RCC 7860 (cell line): ENCODE results near the gene SDK1.
"Not testable (repeated sequence)": the region's sequence is repeated elsewhere in the genome, so short reads cannot be mapped to it uniquely, and the experiment has no call there.

Experiments used
- DNase-seq: peaks from one replicate; pipeline ENCODE4 v3.0.0-alpha.2; 2015; ENCODE audit warnings: low spot score
- FAIRE-seq: peaks from 2 replicates; lab custom pipeline; 2012; peaks lifted over from hg19 to GRCh38; lab: Jason Lieb, UNC

SDK1 gene

DNA sequence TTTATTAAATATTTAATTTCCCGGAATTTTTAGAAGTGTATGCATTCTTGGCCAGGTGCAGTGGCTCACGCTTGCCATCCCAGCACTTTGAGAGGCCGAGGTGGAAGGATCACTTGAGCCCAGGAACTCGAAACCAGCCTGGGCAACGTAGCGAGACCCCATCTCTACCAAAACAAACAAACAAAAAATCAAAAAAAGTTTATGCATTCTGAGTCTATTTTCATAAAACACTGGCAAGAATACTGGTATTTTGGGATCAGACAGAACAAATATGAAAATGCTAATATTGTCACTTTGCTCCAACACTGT, 940.2 kb downstream of the SDK1 start:
- DNase-seq (no peak), FAIRE-seq (no peak)

DNA sequence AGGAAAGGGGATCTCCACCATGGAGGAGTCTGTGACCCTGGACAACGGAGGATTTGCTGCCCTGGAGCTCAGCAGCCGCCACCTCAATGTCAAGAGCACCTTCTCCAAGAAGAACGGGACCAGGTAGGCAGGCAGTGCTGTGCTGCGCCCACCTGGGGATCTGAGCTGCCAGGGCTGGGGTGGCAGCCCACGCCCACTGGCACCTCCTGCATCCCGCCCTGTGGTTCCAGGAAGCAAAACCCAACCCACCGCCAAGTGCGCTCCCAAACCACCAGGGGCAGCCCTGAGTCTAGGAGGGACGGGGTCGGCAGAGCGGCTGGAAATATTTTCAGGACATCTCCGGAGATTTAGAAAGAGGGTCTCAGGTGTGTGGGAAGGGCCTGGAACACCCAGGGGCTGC, 940.7 kb downstream of the SDK1 start:
- no peak for FAIRE-seq
- DNase-seq = no peak

DNA sequence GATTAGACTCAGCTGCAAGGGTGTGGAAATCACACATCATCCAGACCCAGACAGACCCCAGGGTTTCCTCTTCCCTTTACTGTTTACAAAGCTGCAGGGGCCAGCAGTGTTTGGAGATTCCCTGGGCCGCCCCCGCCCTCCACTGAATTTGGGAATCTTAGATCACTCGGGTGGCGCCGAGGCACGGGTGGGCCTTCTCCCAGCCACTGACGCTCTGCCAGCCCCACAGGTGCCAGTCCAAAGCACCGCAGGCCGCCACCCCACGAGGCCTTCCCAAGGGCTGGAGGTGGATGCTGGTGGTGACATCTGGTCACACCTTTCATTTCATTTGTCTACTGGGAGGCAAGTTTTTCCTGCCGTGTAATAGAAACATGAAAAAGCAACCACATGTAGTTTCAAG, 941.7 kb downstream of the SDK1 start:
- no peak for DNase-seq
- FAIRE-seq = no peak

DNA sequence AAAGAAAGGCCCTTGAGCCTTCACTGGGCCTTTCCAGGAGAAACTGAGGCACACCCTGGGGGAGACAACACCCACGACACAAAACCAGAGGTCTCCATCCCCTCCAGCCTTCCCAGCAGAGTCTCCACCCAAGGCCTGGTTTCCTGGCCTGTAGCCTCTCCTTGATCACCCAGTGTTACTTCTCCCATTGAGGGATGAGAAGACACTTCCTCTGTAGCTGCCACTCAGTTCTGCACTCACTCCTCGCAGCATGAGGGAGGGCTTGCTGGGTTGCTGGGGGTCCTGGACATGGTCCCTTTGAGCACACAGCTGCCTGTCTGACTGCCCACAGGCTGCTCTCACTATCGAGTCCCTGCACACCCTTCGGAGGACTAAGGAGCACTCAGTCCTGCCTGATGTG, 943.0 kb downstream of the SDK1 start:
- DNase-seq = no peak
- no peak for FAIRE-seq

DNA sequence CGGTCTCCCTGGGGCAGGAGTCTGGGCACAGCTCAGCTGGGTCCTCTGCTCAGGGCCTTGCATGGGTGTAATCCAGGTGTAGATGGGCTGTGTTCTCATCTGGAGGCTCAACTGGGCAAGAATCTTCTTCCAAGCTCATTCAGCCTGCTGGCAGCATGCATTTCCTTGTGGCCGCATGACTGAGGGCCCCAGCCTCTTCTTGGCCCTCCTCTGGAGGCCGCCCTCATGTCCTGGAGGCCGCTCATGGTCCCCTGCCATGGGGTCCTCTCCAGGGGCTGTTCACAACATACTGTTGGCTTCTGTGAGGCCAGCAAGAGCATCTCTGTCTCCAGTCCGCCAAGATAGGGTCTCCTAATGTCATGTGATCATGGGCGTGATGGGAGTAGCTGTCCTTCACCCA, 943.6 kb downstream of the SDK1 start:
- DNase-seq (no peak), FAIRE-seq (no peak)

DNA sequence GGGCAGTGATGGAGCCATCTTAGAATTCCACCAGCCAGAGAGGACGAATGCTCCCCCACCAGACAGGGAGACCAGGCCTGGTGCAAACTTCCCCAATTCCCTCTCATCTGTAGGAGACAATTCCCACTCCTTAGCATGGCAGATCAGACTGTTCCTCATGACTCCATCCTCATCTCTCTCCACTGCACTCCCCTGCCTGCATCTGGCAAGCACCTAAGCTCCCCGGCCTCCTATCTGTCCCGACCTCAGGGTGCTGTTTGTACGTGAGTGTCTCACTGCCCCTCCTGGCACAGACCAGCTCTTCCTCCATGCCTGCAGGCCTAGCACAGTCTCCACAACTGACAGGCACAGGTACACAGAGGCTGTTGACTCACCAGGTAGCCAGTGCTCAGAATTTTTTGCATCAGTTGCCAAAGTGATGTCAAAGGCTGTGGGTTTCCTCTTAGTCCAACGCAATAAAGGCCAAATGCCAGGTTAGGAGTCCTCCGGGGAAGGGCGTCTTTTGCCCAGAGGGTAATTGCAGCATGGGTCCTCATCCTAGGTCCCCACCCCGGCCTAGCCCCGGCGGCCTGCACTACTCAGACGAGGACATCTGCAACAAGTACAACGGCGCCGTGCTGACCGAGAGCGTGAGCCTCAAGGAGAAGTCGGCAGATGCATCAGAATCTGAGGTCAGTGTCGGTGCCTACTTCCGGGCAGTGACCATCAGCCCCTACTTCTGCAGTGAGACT, 944.2 kb downstream of the SDK1 start:
- FAIRE-seq (no peak), DNase-seq (no peak)

DNA sequence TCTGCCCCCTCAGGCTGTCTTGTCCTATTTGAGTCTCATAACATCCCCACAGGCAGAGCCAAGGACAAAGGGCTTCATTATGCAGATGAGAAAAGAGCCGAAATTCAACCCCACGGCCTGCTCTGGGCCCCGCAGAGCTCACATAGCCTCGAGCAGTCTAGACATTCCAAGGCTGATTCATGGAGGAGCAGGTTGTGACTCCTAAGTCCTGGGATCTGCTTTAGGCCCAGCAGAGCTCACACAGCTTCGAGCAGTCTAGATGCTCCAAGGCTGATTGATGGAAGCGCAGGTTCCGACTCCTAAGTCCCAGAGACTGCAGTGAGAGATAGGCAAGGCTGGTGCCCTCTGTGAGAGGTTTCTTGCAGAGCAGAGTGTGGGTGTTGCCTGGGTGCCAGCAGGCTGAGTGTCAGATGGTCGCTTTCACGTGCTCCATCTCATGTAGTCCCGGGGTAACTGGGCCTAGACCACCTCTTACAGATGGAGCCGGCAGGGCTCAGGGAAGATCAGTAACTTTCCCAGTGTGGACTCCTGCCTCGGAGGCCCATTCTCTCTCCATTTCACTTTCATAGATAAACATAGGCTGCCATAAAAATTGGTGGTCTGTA, 944.9 kb downstream of the SDK1 start:
- DNase-seq (no peak), FAIRE-seq (no peak)

DNA sequence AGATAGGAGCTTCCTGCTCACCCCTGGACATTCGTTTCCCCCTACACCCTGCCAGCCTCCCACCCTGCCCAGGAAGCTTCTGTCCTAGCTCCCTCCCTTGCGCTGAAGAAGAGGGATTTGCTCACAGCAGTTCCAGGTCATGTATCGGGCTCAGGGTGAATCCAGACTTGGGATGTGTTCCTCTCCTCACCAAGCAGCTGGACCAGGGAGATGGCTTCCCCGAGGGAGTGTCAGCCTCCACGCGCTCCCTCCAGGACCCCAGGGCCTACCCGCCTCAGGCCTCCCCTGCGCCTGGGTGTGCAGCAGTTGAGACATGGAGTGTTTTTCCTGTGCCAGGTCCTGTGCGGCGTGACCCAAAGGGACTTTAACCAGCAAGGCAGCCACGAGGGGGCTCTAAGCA, 945.5 kb downstream of the SDK1 start:
- DNase-seq = no peak
- no peak for FAIRE-seq

DNA sequence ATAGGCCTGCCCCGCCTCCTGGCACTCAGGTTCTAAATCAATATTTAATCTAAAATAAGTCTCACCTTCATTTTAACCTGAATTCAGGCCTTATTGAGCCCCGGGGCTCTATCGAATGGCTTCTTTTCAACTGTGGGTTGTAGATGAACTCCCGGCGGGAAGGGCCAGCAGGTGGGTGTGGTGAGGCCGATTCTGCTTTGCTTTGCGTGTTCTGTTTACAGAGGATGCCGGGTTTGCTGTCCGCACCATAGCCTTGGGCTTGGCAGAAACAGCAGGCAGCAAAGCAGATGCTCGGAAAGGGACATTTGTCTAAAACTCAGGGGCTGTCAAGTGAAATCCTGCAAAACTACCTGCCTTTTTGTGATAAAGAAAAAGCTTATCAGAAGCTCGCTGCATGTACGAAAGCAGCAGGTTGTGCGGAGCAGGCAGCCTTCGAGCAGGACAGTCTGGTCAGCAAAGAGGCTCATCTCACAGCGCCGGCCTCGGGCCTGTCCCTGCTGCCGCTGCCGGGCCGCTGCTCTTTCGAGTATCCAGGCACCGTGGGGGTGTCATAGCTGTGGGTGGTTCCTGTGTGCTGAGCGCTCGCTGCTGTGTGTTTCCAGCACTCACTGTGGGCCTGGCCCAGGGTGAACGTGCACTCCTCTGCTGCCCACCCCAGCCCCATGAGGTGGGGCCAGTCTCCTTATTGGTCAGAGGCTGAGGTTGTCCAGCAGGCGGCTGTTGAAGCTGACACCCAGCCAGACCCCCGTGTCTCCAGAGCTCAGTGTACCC, 946.2 kb downstream of the SDK1 start:
- FAIRE-seq (no peak), DNase-seq (no peak)

DNA sequence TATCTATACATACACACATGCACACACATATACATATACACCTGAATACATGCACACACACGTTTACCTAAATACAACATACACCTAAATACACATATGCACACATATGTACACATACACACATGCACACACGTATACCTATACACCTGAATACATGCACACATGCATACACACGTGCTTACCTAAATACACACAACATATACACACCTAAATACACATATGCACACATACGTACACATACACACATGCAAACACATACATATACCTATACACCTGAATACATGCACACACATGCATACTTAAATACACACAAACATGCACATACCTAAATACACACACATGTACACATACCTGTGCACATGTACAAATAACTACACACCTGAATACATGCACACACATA, 947.2 kb downstream of the SDK1 start:
- no peak for FAIRE-seq
- DNase-seq = no peak

DNA sequence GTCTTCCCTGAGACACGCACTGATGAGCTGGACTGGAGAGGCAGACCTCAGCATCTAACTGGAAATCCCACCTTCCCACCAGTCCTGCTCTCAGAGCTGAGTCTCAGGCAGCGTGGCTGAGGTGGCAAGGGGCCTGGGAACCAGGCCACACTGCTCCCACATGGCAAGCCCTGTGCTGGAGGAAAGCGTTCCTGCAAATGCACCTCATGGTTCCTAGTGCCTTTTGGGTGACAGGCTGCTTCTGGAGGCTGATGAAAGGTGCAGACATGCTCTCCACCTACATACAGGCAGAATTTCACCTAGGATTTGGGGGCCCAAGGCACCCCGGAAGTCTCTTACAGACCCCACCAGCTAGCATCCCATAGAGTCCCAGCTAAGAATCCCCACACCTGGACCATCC, 948.2 kb downstream of the SDK1 start:
- FAIRE-seq = no peak
- DNase-seq = no peak

DNA sequence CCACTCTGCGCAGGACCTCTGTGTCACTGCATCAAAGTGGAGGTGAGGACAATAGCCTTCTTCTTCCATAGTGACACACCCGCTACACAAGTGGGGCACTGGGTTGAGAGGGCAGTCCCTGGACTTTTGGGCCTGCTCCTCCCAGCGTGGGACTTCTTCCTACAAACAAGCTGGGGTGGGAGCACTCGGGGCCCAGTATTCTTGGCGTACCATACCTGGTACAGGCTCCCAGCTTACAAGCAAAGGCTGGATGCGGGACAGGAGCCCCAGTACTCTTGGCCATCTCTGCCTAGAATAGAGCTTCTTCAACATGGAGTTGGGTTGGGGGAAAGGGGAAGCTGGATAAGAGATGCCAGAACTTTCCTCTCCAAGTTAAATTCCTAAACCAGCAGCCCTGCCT, 954.3 kb downstream of the SDK1 start:
- FAIRE-seq = no peak

DNA sequence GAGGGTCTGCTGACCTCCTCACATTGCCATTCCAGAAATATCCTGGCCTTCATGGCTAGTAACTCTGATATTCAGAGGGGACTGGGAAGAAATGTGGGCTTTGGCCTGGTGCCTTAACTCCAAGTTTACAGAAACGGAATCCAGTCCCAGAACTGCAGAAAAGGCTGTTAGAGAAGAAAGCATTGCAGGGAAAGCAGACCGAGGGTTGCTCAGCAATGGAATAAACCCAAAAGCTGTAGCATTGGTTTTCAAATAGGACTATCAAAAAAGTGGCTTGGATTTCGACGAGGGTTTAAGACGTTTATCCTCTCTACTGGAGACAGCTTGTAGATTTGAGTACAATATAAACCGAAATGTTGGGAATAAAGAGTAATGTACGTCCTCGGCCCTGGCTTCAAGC, 955.2 kb downstream of the SDK1 start:
- FAIRE-seq (no peak), DNase-seq (no peak)

More for the DNA sequence above, 954.3 kb downstream of the SDK1 start:
- no peak for DNase-seq

DNA sequence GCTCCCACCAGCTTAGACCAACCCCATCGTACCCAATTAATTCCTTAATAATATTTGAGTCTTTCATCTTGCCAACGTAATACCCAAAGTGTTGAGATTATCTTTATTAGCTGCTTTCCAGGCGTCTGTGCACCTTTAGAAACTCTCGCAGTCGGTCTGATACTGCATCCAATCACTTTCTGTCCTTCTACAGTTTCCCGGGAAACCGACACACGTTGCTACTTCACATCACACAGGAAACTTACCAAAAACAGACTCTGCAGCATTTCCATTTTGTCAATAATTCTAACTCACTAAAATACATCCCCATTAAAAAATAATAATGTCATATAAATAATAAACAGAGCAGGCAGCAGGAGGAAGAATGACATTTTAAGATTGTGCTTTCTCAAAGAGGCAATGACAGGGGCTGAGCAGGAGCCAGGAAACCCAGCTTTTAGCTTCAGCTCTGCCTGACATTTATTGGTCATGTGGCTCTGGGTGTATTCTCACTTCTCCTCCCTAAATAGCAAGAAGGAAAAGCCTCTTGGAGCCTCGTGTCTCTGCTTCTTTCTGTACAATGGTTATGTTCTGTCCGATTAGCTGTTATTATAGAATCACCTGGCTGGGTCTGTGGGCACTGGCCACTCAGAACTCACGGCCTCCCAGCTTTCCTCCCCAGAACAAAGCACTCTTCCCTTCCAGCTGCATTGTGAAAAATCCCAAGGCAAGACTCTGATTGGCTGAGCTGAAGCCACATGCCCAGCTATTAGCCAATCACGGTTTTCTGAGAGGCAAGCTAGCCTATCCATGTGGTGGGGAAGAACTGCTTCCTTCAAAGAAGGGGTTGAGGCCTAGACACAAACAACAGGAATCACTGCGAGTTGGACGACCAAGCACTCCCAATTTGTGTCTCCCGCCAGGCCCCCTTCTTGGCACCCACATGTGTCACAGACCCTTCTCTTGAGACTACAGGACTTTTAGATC, 956.4 kb downstream of the SDK1 start:
- FAIRE-seq (no peak), DNase-seq (no peak)

DNA sequence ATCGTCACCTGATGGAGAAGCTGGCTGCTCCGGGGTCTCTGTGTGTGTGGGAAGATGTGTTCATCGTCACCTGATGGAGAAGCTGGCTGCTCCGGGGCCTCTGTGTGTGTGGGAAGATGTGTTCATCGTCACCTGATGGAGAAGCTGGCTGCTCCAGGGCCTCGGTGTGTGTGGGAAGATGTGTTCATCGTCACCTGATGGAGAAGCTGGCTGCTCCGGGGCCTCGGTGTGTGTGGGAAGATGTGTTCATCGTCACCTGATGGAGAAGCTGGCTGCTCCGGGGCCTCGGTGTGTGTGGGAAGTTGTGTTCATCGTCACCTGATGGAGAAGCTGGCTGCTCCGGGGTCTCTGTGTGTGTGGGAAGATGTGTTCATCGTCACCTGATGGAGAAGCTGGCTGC, 959.1 kb downstream of the SDK1 start:
- not testable (repeated sequence) for FAIRE-seq, DNase-seq

DNA sequence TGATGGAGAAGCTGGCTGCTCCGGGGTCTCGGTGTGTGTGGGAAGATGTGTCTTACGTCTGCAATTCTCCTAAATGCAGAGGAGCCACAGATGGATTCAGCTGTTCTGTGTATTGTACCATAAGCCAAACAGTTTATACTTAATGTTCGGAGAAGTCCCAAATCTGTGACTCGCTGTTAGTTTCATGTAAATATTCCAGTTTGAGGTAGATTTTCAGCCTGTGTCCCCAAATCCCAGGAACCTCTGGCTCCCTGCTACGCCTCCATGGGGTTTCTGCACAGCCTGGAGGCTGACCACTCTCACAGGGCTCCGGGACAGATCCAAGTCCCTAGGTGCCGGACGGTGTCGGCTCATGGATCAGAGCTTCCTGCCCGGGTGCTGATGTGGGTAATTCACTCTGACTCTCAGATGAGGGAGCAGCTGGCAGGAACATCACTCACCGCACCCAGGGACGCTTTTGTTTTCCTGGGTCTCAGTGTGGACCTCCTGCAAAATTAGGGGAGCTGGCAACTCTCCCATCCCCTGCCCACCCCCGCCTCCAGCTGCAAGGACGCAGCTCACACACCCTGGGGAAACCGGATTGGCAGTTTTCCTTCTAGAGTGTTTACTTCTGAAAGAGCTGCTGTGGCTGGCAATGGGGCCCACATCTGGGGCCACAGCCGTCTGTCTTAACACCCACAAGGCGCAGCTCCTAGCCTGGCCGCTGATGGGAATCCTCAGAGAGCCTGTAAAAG, 960.0 kb downstream of the SDK1 start:
- FAIRE-seq = no peak
- no peak for DNase-seq

DNA sequence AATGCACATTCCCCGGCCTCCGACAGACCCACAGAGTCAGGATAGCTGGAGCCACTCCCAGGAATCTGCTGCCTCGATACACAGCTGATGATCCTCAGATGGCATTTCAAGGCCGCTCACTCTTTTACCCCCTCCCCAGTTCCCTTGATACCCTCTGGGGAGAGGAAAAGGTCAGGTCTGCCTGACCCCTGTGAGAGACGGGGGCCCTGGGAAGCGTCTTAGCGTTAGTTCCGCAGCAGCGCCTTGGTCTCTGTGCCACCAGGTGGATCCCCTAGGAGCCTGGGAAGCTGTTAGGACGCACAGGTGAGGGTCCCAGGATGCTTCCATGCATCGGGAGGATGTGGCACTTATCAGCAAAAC, 960.5 kb downstream of the SDK1 start:
- FAIRE-seq = no peak

DNA sequence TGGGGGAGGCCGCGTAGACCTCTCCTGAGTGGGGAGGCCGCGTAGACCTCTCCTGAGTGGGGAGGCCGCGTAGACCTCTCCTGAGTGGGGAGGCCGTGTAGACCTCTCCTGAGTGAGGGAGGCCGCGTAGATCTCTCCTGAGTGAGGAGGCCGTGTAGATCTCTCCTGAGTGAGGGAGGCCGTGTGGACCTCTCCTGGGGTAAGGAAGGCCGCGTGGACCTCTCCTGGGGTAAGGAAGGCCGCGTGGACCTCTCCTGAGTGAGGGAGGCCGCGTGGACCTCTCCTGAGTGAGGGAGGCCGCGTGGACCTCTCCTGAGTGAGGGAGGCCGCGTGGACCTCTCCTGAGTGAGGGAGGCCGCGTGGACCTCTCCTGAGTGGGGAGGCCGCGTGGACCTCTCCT, 963.2 kb downstream of the SDK1 start:
- not testable (repeated sequence) for FAIRE-seq, DNase-seq

More for the DNA sequence above, 960.5 kb downstream of the SDK1 start:
- no peak for DNase-seq

DNA sequence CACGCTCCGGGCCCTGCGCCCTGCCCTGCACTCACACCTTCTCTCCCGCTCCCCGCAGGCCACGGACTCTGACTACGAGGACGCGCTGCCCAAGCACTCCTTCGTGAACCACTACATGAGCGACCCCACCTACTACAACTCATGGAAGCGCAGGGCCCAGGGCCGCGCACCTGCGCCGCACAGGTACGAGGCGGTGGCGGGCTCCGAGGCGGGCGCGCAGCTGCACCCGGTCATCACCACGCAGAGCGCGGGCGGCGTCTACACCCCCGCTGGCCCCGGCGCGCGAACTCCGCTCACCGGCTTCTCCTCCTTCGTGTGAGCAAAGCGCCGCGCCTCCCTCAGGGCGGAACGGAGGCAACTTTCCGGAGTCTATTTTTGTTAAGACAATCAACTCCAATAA, 964.0 kb downstream of the SDK1 start:
- DNase-seq (no peak), FAIRE-seq (no peak)

DNA sequence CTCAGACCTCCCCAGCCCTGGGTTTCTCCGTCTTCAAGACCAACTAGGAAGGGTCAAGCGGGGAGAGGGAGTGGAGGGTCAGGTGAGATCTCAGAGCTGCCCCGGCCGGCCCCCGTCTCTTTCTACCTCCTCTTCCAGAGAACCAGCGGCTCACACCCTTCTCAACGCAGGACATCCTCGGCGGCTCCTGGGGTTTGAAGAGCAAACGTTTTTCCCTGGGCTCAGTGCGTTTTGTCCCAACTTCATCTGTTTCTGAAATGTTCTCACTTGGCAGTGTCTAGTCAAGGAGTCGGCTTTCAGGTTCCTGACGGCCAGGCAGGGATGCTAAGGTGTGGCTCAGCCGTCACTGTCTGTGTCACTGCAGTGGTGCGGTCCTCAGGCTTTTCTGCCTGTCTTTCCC, 964.6 kb downstream of the SDK1 start:
- no peak for DNase-seq
- FAIRE-seq = no peak
